ENCODE measurements around the gene PLPP1.

The PLPP1 gene

GRCh38 chr5:55385227-55385626, 149.5 kb downstream of the PLPP1 start:
- no peak overlapping the region for H3K4me3 ChIP-seq (ENCODE audit: low read length)
- no peak for DNase-seq (ENCODE audit: low read depth)
- TF ChIP-seq CTCF (conservative IDR thresholded peaks at IDR 0.05; ENCODE audit: low read length): no peak

GRCh38 chr5:55384072-55384471, 150.7 kb downstream of the PLPP1 start:
- no peak overlapping the region for H3K4me3 ChIP-seq (ENCODE audit: low read length)
- TF ChIP-seq CTCF (conservative IDR thresholded peaks at IDR 0.05; ENCODE audit: low read length): no peak
- DNase-seq (ENCODE audit: low read depth): no peak

GRCh38 chr5:55383254-55383653, 151.5 kb downstream of the PLPP1 start:
- TF ChIP-seq CTCF (conservative IDR thresholded peaks at IDR 0.05; ENCODE audit: low read length): no peak
- no peak for DNase-seq (ENCODE audit: low read depth)

GRCh38 chr5:55377810-55378209, 157.0 kb downstream of the PLPP1 start:
- H3K4me3 ChIP-seq (ENCODE audit: low read length): no peak overlapping the region
- no peak for TF ChIP-seq CTCF (conservative IDR thresholded peaks at IDR 0.05; ENCODE audit: low read length)
- no peak for DNase-seq (ENCODE audit: low read depth)

More at GRCh38 chr5:55383254-55383653, 151.5 kb downstream of the PLPP1 start:
- no peak overlapping the region for H3K4me3 ChIP-seq (ENCODE audit: low read length)

Measured in AG10803 (cell line).